Measurements from ENCODE around the gene ME2. TPM values are rescaled to one million over a fixed set of nuclear protein-coding genes. Genes with fewer than 3 reads are reported as not detected.

ME2 gene
- total RNA-seq, 4 donors from 2014 or later: 11.8 to 60.8 (median 48.1) TPM

- H3K9me3 ChIP-seq: no peaks in the 10 kb centered on the region
- H3K4me3 ChIP-seq: no peak overlapping the region
- no peaks in the 10 kb centered on the region for H3K4me1 ChIP-seq
- TF ChIP-seq CTCF (IDR thresholded peaks at IDR 0.05) (no peak), POLR2A (IDR thresholded peaks at IDR 0.05) (no peak)
- no peak for DNase-seq
- intact Hi-C loops (cut with DNase I; ENCODE audit: low total_unique reads): no loop called here
- H3K27ac ChIP-seq: no peak overlapping the region
- H3K36me3 ChIP-seq: no peaks in the 10 kb centered on the region
- no peaks in the 10 kb centered on the region for H3K27me3 ChIP-seq
Observed at GRCh38 chr18:50844960-50845359, 34.0 kb upstream of the ME2 start.

GRCh38 chr18:50847192-50847591, 31.7 kb upstream of the ME2 start:
- TF ChIP-seq CTCF (IDR thresholded peaks at IDR 0.05) (no peak), POLR2A (IDR thresholded peaks at IDR 0.05) (no peak)
- no peak for DNase-seq
- no peak overlapping the region for H3K4me3 ChIP-seq
- intact Hi-C loops (cut with DNase I; ENCODE audit: low total_unique reads): no loop called here
- no peak overlapping the region for H3K27ac ChIP-seq
- H3K4me1 ChIP-seq: no peaks in the 10 kb centered on the region
- H3K36me3 ChIP-seq: no peaks in the 10 kb centered on the region
- H3K9me3 ChIP-seq: no peaks in the 10 kb centered on the region
- no peaks in the 10 kb centered on the region for H3K27me3 ChIP-seq

GRCh38 chr18:50848061-50848551, 30.8 kb upstream of the ME2 start:
- no peak for DNase-seq
- no peak overlapping the region for H3K27ac ChIP-seq

GRCh38 chr18:50848991-50849390, 29.9 kb upstream of the ME2 start:
- Histone ChIP-seq H3K27ac (no peak overlapping the region), H3K4me1 (no peaks in the 10 kb centered on the region), H3K36me3 (no peaks in the 10 kb centered on the region), H3K9me3 (no peaks in the 10 kb centered on the region), H3K4me3 (no peak overlapping the region), H3K27me3 (no peaks in the 10 kb centered on the region)
- intact Hi-C loops (cut with DNase I; ENCODE audit: low total_unique reads): no loop called here
- TF ChIP-seq CTCF (IDR thresholded peaks at IDR 0.05) (no peak), POLR2A (IDR thresholded peaks at IDR 0.05) (no peak)
- no peak for DNase-seq

More at GRCh38 chr18:50848061-50848551, 30.8 kb upstream of the ME2 start:
- no peaks in the 10 kb centered on the region for H3K4me1 ChIP-seq
- no peaks in the 10 kb centered on the region for H3K27me3 ChIP-seq
- no peaks in the 10 kb centered on the region for H3K9me3 ChIP-seq
- H3K36me3 ChIP-seq: no peaks in the 10 kb centered on the region
- no peak for TF ChIP-seq CTCF (IDR thresholded peaks at IDR 0.05)
- no peak for TF ChIP-seq POLR2A (IDR thresholded peaks at IDR 0.05)
- H3K4me3 ChIP-seq: no peak overlapping the region
- intact Hi-C loops (cut with DNase I; ENCODE audit: low total_unique reads): no loop called here

GRCh38 chr18:50849419-50849821, 29.5 kb upstream of the ME2 start:
- no peaks in the 10 kb centered on the region for H3K36me3 ChIP-seq
- H3K4me3 ChIP-seq: no peak overlapping the region
- no peak overlapping the region for H3K27ac ChIP-seq
- no peaks in the 10 kb centered on the region for H3K27me3 ChIP-seq
- intact Hi-C loops (cut with DNase I; ENCODE audit: low total_unique reads): no loop called here
- no peaks in the 10 kb centered on the region for H3K9me3 ChIP-seq
- DNase-seq: no peak
- TF ChIP-seq CTCF (IDR thresholded peaks at IDR 0.05) (no peak), POLR2A (IDR thresholded peaks at IDR 0.05) (no peak)
- H3K4me1 ChIP-seq: no peaks in the 10 kb centered on the region

Measured in uterus (tissue), 4 donors.